SK-N-SH treated with all-trans-retinoic acid at 6 μM for 48 hours (cell line): ENCODE data around the gene CADM2.

Source experiments
- ATAC-seq: fragments of 200-7000 bp; cut with Tn5 transposase; 3 replicates; pipeline ENCODE4 v1.9.1; 2020; ENCODE audit warnings: mild to moderate bottlenecking, moderate library complexity
- BACH2 ChIP-seq: fragments of 250-450 bp; sonication (Bioruptor Pico); IDR thresholded peaks from 2 replicates; pipeline ENCODE4 v1.9.0; 2021; ENCODE audit warnings: mild to moderate bottlenecking, borderline replicate concordance
- ESRRG ChIP-seq: fragments of 250-450 bp; sonication (Bioruptor Pico); IDR thresholded peaks from 2 replicates; pipeline ENCODE4 v1.6.1; 2021; ENCODE audit warnings: mild to moderate bottlenecking
- GLIS3 ChIP-seq: fragments of 250-450 bp; sonication (Bioruptor Pico); IDR thresholded peaks from 2 replicates; pipeline ENCODE4 v1.5.0; 2020; ENCODE audit warnings: mild to moderate bottlenecking, moderate library complexity
- ISL1 ChIP-seq: fragments of 250-450 bp; sonication (Bioruptor Pico); IDR thresholded peaks from 2 replicates; pipeline ENCODE4 v2.1.2; 2022; ENCODE audit warnings: mild to moderate bottlenecking, moderate library complexity
- OSR1 ChIP-seq: fragments of 250-450 bp; sonication (Bioruptor Pico); IDR thresholded peaks from 2 replicates; pipeline ENCODE4 v1.8.0; 2022; ENCODE audit warnings: moderate library complexity, mild to moderate bottlenecking, inconsistent platforms
- PPARA ChIP-seq: fragments of 250-450 bp; sonication (Bioruptor Pico); IDR thresholded peaks from 2 replicates; pipeline ENCODE4 v1.5.0; 2020; ENCODE audit warnings: mild to moderate bottlenecking, borderline replicate concordance
- RARB ChIP-seq: fragments of 250-450 bp; sonication (Bioruptor Pico); IDR thresholded peaks from 2 replicates; pipeline ENCODE4 v1.8.0; 2021; ENCODE audit warnings: mild to moderate bottlenecking, moderate library complexity
- SNAI2 ChIP-seq: fragments of 250-450 bp; sonication (Bioruptor Pico); IDR thresholded peaks from 2 replicates; pipeline ENCODE4 v1.5.0; 2020; ENCODE audit warnings: mild to moderate bottlenecking, moderate library complexity
- TOX ChIP-seq: fragments of 250-450 bp; sonication (Bioruptor Pico); IDR thresholded peaks from 2 replicates; pipeline ENCODE4 v1.8.0; 2021; ENCODE audit warnings: mild to moderate bottlenecking, moderate library complexity, borderline replicate concordance
- TSHZ2 ChIP-seq: fragments of 250-450 bp; sonication (Bioruptor Pico); IDR thresholded peaks from 2 replicates; pipeline ENCODE4 v1.5.0; 2020; ENCODE audit warnings: mild to moderate bottlenecking, moderate library complexity
- ZC3H10 ChIP-seq: fragments of 250-450 bp; sonication (Bioruptor Pico); IDR thresholded peaks from 2 replicates; pipeline ENCODE4 v1.5.1; 2021; ENCODE audit warnings: mild to moderate bottlenecking, moderate library complexity
- ZFP3 ChIP-seq: fragments of 250-450 bp; sonication (Bioruptor Pico); IDR thresholded peaks from 2 replicates; pipeline ENCODE4 v1.5.0; 2020; ENCODE audit warnings: mild to moderate bottlenecking, moderate library complexity
- ZFP30 ChIP-seq: fragments of 450-650 bp; formaldehyde crosslinking; IDR thresholded peaks from 2 replicates; pipeline ENCODE4 v1.5.0; 2022; ENCODE audit warnings: mild to moderate bottlenecking, moderate library complexity
- ZNF565 ChIP-seq: fragments of 450-650 bp; formaldehyde crosslinking; conservative IDR thresholded peaks from 2 replicates; pipeline ENCODE4 v1.5.0; 2020; ENCODE audit warnings: low read depth, mild to moderate bottlenecking, moderate library complexity
- ZNF70 ChIP-seq: fragments of 450-650 bp; formaldehyde crosslinking; IDR thresholded peaks from 2 replicates; pipeline ENCODE4 v1.5.0; 2020; ENCODE audit warnings: mild to moderate bottlenecking, moderate library complexity
- TF ChIP-seq, protein P1 (sequence below): fragments of 250-450 bp; sonication (Bioruptor Pico); IDR thresholded peaks from 2 replicates; pipeline ENCODE4 v1.8.0; 2020; ENCODE audit warnings: mild to moderate bottlenecking, moderate library complexity, borderline replicate concordance
- TF ChIP-seq, protein P2 (sequence below): fragments of 250-450 bp; sonication (Bioruptor Pico); IDR thresholded peaks from 2 replicates; pipeline ENCODE4 v1.5.1; 2020; ENCODE audit warnings: low read depth, mild to moderate bottlenecking, moderate library complexity
- TF ChIP-seq, protein P3 (sequence below): fragments of 250-450 bp; sonication (Bioruptor Pico); IDR thresholded peaks from 2 replicates; pipeline ENCODE4 v1.5.1; 2021; ENCODE audit warnings: mild to moderate bottlenecking, moderate library complexity
- TF ChIP-seq, protein P4 (sequence below): fragments of 250-450 bp; sonication (Bioruptor Pico); IDR thresholded peaks from 2 replicates; pipeline ENCODE4 v1.8.0; 2021; ENCODE audit warnings: low read depth, mild to moderate bottlenecking, moderate library complexity, borderline replicate concordance

Gene CADM2

GRCh38 chr3:85271911-85272310, 313.1 kb downstream of the CADM2 start (continued):
- TF ChIP-seq, protein P1, sequence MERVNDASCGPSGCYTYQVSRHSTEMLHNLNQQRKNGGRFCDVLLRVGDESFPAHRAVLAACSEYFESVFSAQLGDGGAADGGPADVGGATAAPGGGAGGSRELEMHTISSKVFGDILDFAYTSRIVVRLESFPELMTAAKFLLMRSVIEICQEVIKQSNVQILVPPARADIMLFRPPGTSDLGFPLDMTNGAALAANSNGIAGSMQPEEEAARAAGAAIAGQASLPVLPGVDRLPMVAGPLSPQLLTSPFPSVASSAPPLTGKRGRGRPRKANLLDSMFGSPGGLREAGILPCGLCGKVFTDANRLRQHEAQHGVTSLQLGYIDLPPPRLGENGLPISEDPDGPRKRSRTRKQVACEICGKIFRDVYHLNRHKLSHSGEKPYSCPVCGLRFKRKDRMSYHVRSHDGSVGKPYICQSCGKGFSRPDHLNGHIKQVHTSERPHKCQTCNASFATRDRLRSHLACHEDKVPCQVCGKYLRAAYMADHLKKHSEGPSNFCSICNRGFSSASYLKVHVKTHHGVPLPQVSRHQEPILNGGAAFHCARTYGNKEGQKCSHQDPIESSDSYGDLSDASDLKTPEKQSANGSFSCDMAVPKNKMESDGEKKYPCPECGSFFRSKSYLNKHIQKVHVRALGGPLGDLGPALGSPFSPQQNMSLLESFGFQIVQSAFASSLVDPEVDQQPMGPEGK (CRISPR knock-in tag): no peak
- TF ChIP-seq SNAI2 (CRISPR knock-in tag): no peak

GRCh38 chr3:85288257-85288656, 329.5 kb downstream of the CADM2 start:
- no peak for TF ChIP-seq ZNF565
- TF ChIP-seq, all 23 proteins: peak for 0

GRCh38 chr3:85297291-85297690, 338.5 kb downstream of the CADM2 start:
- ATAC-seq: no peak
- TF ChIP-seq ZFP30 (CRISPR knock-in tag): no peak
- no peak for TF ChIP-seq BACH2 (CRISPR knock-in tag)
- TF ChIP-seq SNAI2 (CRISPR knock-in tag): no peak
- TF ChIP-seq GLIS3: no peak
- TF ChIP-seq, protein P2, sequence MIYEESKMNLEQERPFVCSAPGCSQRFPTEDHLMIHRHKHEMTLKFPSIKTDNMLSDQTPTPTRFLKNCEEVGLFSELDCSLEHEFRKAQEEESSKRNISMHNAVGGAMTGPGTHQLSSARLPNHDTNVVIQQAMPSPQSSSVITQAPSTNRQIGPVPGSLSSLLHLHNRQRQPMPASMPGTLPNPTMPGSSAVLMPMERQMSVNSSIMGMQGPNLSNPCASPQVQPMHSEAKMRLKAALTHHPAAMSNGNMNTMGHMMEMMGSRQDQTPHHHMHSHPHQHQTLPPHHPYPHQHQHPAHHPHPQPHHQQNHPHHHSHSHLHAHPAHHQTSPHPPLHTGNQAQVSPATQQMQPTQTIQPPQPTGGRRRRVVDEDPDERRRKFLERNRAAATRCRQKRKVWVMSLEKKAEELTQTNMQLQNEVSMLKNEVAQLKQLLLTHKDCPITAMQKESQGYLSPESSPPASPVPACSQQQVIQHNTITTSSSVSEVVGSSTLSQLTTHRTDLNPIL (CRISPR knock-in tag): no peak
- TF ChIP-seq ZNF565: no peak
- no peak for TF ChIP-seq ZFP3 (CRISPR knock-in tag)
- TF ChIP-seq PPARA (CRISPR knock-in tag): no peak
- TF ChIP-seq TSHZ2 (CRISPR knock-in tag): no peak
- TF ChIP-seq, protein P3, sequence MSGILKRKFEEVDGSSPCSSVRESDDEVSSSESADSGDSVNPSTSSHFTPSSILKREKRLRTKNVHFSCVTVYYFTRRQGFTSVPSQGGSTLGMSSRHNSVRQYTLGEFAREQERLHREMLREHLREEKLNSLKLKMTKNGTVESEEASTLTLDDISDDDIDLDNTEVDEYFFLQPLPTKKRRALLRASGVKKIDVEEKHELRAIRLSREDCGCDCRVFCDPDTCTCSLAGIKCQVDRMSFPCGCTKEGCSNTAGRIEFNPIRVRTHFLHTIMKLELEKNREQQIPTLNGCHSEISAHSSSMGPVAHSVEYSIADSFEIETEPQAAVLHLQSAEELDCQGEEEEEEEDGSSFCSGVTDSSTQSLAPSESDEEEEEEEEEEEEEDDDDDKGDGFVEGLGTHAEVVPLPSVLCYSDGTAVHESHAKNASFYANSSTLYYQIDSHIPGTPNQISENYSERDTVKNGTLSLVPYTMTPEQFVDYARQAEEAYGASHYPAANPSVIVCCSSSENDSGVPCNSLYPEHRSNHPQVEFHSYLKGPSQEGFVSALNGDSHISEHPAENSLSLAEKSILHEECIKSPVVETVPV (CRISPR knock-in tag): no peak
- TF ChIP-seq ZC3H10: no peak
- no peak for TF ChIP-seq RARB (CRISPR knock-in tag)
- TF ChIP-seq, protein P1 (CRISPR knock-in tag): no peak
- TF ChIP-seq ESRRG (CRISPR knock-in tag): no peak
- TF ChIP-seq, protein P4, sequence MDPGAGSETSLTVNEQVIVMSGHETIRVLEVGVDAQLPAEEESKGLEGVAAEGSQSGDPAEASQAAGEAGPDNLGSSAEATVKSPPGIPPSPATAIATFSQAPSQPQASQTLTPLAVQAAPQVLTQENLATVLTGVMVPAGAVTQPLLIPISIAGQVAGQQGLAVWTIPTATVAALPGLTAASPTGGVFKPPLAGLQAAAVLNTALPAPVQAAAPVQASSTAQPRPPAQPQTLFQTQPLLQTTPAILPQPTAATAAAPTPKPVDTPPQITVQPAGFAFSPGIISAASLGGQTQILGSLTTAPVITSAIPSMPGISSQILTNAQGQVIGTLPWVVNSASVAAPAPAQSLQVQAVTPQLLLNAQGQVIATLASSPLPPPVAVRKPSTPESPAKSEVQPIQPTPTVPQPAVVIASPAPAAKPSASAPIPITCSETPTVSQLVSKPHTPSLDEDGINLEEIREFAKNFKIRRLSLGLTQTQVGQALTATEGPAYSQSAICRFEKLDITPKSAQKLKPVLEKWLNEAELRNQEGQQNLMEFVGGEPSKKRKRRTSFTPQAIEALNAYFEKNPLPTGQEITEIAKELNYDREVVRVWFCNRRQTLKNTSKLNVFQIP (CRISPR knock-in tag): no peak
- no peak for TF ChIP-seq ISL1
- no peak for TF ChIP-seq OSR1 (CRISPR knock-in tag)
- no peak for TF ChIP-seq ZNF70
- TF ChIP-seq TOX (CRISPR knock-in tag): no peak

More at GRCh38 chr3:85288257-85288656, 329.5 kb downstream of the CADM2 start:
- ATAC-seq: no peak
